Central memory CD4-positive, alpha-beta T cell (primary cell): ENCODE measurements around the gene THRAP3.

Experiments
- DNase-seq: peaks from one replicate; pipeline ENCODE4 v3.0.0; 2022

THRAP3 gene

DNA sequence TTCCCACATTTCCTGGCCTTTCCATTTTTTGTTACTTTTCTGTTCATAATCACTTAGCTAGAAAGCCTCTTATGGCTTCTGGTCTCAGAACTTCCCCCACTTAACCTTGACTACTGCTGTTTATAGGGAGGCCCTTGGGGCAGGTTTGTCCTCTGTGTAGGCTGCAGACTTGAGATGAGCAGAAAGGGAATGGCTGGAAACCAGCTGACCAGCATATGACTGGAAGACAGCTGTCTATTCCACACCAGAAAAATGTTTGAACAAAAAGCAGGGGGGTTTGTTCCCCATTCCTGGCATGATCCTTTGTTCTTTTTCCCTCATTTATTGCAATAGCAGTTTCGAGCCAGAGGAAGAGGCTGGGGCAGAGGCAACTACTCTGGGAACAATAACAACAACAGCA, 77.0 kb downstream of the THRAP3 start:
- DNase-seq = no peak

- no peak for DNase-seq
Observed at GRCh38 chr1:36303244-36303643, 79.0 kb downstream of the THRAP3 start.

DNA sequence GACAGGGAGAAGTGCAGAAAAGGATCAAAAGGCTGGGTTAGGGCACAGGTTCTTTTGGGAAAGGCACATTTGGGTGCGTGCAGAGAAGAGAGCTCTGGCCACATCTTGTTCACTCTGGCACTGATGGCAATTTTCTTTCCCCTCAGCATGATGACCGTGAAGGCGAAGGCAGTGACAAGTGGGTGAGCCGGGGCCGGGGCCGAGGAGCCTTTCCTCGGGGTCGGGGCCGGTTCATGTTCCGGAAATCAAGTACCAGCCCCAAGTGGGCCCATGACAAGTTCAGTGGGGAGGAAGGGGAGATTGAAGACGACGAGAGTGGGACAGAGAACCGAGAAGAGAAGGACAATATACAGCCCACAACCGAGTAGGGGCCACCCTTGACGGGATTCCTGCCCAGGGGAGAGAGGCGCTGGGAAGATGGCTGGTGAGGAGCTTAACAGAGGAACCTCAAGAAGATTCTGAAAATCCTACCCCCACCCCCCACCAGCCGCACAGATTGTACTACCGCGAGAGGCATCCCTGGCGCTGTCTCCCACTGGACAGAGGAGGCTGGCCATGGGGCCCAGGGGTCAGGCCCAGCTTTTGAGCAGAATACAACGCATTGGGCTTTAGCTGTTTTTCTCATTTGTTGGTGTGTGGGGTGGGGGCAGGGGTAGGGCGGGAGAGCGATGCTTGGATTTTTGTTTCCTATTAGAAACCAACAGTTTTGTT, 79.6 kb downstream of the THRAP3 start:
- DNase-seq = no peak

DNA sequence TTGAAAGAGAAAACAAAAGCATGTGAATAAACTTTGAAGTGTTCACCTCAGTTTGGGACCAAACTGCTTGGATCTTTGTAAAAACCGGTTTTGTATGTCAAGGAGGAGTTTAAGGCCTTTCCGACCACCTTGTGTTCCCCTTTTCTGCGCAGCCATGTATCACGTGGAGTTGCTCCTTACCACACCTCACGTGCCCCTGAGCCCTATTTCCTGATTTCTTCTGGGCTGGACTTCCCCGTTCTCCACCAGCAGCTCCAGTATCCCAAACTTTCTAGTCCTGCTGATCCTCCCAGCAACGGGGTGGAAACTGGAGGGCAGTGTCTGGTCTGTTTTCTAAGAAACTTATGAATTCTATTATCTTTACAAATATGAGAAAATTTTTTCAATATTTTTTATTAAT, 80.3 kb downstream of the THRAP3 start:
- no peak for DNase-seq

GRCh38 chr1:36304970-36305914, 81.0 kb downstream of the THRAP3 start:
- no peak for DNase-seq

DNA sequence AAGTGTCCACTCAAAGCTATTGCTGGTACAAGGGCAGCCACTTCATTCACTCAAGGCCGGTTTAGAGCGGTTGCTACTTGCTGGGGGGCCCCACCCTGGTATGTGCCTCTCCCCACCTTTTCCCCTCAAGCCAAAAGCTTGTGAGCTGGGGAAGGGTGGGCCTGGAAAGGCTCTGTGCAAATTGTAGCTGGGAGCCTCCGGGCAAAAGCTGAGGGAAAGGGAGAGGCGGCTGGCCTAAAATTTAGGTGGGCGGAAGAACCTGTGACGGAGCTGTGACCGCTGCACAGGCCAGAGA, 81.6 kb downstream of the THRAP3 start:
- DNase-seq = no peak

DNA sequence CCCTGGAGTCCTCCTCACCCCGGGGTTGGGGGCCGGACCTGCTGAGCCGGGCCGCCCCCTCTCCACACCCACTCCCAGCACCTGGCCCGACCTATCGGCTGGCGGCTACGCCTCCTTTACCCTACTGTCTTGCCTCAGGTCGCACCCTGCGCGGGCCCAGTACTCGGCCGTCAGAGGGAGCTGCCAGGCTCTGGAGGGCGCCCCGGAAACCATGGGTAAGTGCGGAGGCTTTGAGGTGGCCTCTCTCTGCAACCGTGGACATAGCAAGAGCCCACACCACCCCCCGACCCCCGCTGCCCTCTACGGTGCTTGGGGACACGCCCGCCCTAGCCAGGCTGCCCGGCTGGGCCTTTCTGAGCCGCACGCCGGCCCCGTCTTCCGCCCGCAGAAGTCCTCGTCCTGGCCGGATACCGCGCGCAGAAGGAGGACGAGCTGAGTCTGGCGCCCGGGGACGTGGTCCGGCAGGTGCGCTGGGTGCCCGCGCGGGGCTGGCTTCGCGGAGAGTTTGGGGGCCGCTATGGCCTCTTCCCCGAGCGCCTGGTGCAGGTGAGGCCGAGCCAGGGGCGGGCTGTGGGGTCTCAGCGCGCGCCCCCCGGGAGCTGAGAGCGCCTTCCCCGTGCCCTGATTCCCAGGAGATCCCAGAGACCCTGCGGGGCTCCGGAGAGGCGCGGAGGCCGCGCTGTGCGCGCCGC, 82.1 kb downstream of the THRAP3 start, which contains the start of gene SH3D21:
Gene SH3D21 (plus strand): TSS at position 159 of the 692 bp plus-strand sequence. CDS start 53 bp downstream, at position 212.
- peak; percentile 51 for DNase-seq

DNA sequence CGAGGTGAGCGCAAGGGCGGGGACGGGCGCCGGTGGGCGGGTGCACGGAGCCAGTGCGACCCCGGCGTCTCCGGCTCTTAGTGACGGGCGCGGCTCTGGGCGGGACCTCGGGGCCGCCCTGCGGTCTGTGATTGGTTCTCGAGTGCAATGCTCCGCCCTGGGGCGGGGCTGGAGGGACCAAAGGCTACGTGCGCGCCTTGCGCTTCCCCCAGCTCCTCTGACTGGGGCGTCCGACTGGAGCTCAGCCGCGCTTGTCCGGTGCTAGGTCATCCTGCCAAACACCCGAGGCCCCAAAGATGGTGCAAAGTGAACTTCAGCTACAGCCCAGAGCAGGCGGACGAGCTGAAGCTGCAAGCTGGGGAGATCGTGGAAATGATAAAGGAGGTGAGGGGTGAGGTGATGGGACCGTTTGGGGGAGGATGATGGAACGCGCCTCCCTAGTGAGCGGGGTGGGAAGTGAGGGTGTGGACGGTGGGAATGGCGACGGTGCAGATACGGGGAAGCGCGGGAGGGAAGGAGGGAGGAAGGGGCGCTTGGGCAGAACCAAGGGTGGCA, 82.7 kb downstream of the THRAP3 start:
- peak; percentile 91 for DNase-seq

DNA sequence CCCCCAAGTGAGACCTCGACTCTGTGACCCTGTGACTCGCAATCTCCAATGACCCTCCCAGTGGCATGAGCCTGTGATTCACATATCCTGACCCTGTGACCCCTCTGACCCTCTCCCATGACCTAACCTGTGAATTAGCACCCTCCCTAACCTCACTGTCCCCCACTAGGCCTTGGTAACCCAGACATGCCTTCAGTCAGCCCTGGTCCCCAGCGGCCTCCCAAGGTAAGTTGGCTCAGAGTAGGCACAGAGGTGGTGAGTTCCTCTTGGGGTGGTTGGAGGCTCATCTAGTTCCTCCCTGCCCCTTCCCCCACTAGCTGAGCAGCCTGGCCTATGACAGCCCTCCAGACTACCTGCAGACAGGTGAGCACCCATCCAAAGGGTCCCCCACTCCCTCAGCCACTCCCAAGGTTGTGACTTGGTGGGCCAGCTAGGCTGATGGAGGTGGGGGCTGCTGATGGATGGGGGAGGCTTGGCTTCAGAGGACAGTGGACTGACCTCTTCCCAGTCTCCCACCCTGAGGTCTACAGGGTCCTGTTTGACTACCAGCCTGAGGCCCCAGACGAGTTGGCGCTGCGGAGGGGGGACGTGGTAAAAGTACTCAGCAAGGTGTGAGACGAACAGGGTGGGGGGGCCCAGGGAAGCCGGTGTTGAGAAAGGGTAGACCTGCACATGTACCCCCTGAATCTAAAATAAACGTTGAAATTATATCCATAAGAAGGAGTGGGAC, 83.5 kb downstream of the THRAP3 start:
- DNase-seq = no peak

- DNase-seq = no peak
Observed at GRCh38 chr1:36309397-36309796, 85.2 kb downstream of the THRAP3 start.

DNA sequence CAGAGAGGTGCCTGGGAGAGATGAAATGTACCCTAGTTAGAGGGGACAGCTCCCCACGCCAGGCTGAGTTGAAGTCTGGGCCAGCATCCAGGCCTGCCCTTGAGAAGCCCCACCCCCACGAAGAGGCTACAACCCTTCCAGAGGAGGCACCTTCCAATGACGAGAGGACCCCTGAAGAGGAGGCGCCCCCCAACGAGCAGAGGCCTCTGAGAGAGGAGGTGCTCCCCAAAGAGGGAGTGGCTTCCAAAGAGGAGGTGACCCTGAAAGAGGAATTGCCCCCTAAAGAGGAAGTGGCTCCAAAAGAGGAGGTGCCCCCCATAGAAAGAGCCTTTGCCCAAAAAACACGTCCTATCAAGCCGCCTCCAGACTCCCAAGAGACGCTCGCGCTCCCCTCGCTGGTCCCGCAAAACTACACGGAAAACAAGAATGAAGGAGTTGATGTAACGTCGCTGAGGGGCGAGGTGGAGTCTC, 96.1 kb downstream of the THRAP3 start:
- DNase-seq = no peak

GRCh38 chr1:36320767-36321118, 96.5 kb downstream of the THRAP3 start:
- DNase-seq = no peak

GRCh38 chr1:36321119-36321951, 97.1 kb downstream of the THRAP3 start:
- no peak for DNase-seq

DNA sequence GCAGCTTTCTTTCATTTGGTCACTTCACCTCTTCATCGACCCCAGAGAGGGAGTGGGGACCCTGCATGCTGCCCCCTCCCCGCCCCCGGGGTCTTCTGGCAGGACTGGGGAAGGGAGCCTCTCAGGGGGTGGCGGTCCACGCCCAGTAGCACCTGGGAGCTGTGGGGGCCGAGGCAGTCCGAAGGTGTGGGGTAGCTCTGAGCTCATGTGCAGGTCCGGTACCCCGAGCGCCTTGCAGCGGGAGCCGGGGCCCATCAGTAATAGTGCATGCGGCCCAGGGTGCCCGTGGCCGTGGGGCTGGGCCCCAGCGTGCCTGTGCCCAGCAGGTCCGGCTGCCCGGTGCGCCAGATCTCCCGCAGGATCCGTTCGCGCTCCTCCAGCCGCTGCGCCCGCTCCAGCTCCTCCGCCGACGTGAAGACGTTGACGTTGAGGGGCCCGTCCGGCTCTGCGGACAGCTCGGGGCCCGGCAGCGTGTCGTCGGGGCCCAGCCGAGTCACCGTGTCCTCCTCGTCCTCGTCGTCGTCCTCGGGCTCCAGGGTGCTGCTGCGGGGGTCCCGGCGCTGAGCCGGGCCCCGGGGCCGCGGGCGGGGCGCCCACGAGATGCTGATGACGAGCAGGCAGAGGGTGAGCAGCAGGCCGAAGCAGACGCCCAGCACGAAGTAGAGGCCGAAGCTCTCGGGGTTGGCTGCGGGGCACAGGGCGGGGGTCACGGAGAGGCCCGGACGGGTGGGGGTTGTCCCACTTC, 98.0 kb downstream of the THRAP3 start:
- DNase-seq = no peak

- DNase-seq = peak; percentile 29
Observed at GRCh38 chr1:36322786-36323635, 98.8 kb downstream of the THRAP3 start.

GRCh38 chr1:36323636-36324352, 99.6 kb downstream of the THRAP3 start, which contains the start of gene EVA1B:
TSS of gene EVA1B (minus strand) at chr1:36323645. CDS start at chr1:36323037, 608 bp downstream.
- DNase-seq = no peak

DNA sequence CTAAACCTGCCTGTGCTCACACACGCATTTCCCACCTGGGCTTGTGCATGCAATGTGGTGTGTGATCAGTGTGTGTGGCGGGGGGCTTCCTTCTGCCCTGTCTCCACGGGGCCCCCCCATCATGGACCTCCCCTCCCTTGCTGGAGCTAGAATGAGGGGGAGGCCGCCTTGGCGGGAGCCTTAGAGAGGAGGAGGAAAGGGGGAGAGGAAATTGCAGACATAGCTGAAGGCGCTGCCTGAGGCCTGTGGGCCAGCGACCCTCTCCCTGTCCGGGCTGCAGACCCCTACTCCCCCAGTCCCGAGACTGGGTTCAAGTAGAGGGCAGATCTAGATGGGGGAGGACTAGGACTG, 100.1 kb downstream of the THRAP3 start:
- no peak for DNase-seq

GRCh38 chr1:36326499-36326898, 102.3 kb downstream of the THRAP3 start:
- no peak for DNase-seq
